Spleen (tissue), 3 donors: ENCODE data around the gene TSNAX.

Experiments used
- POLR2A ChIP-seq, 3 donors: fragments of 450-650 bp; IDR thresholded peaks; one replicate each; pipeline ENCODE4 v1.5.1; 2017; ENCODE audit warnings: antibody characterized with exemption in 3 of 3, mild to moderate bottlenecking in 1 of 3
- POLR2AphosphoS5 ChIP-seq, 3 donors: sonication (generic); formaldehyde crosslinking; IDR thresholded peaks; one replicate each; pipeline ENCODE4 v1.5.1; 2017; ENCODE audit warnings: antibody characterized with exemption in 3 of 3

DNA sequence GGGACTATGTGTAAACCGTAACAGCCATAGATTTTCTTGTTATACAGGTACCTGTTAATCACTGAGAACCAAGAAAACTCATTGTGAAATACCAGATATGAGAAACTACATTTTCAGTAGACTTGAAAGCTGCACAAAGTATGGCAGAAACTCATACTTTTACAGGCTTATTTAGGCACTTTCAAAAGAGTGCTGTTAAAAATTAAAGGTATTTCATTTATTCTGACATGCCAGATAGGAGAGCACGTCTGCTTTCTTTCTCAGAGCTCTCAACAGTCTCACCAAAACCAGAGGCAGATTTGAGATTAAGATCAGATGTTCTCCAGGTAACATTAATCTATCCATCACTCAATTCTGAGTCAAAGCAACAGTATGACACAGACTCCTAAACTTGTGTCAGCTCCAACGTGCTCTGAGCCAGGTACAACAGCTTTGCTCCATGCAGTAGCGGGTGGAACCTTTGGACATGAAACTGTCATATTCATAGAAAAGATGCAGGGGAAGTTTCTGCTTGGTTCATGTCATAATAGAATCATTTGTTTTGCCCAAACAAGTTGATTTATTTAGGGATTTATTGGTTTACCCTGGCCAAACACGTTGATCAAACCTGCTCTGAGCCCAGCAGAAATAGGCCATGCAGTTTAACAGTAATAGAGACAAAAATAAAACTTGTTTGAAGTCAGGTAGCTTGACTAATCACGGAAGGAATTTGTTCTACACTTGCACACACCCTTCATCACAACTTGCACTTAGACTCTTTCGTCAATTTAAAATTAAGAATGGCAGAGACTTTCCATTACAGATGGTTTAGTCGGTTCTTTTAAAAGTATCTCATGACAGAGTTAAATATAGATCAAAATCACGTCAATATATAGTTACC, 20.8 kb upstream of the TSNAX start:
- TF ChIP-seq POLR2A (IDR thresholded peaks at IDR 0.05) (no peak), POLR2AphosphoS5 (IDR thresholded peaks at IDR 0.05) (no peak)
